ENCODE measurements around the gene DNTT. TPM values are rescaled to one million over a fixed set of nuclear protein-coding genes. Genes with fewer than 3 reads are reported as not detected.
"Not testable (repeated sequence)": the region's sequence is repeated elsewhere in the genome, so short reads cannot be mapped to it uniquely, and the experiment has no call there.

The DNTT gene
- total RNA-seq, 1 donor from 2014 or later, result not detected

GRCh38 chr10:96276831-96277230 lies 27.4 kb upstream of the DNTT start:
- DNase-seq, result no peak

GRCh38 chr10:96279191-96279641 lies 25.0 kb upstream of the DNTT start:
- DNase-seq, result no peak

GRCh38 chr10:96280859-96281258 lies 23.4 kb upstream of the DNTT start:
- DNase-seq, result no peak

GRCh38 chr10:96281444-96282029 lies 22.7 kb upstream of the DNTT start:
- DNase-seq, result no peak

- DNase-seq, result no peak
These were observed 20.9 kb upstream of the DNTT start for GRCh38 chr10:96283351-96283750.

- no peak for DNase-seq
These were observed 20.5 kb upstream of the DNTT start for GRCh38 chr10:96283756-96284155.

DNA sequence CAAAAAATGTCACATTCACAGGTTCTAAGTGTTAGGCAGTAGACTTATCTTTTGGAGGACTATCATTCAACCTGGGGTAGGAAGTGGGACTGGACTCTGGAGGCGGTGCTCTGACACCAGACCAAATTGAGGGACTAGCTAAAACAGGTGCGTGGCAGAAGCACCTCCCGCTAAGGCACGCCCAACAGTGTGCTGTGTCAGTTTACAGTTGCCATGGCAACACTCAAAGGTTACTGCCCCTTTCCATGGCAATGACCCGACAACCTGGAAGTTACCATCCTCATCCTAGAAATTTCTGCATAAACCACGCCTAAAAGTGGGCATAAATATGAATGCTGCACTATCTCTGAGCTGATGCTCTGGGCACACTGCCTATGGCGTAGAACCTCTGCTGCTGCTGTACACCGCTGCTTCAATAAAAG lies 18.9 kb upstream of the DNTT start:
- DNase-seq, result no peak

- DNase-seq, result no peak
These were observed 16.7 kb upstream of the DNTT start for GRCh38 chr10:96287392-96288105.

DNA sequence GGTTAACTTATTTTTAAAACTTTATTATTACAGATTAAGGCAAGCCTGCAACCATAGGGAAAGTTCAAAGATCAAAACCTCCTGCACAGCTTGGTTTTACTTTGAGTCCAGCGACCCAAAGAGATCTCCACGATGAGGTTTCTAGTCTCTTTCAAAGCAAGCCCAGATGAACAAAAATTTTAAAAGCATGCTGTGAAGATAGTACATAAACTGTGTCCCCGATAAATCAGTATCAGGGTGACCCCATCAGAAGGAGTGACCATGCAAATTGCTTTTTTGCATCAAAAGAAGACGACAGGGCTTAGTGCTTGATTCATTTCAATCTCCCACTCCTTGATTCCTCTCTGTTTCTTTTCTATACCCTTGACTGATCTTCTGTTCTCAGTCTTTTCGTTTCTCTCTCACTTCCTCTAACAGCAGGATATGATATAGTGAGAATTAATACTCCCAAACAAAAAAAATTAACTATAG lies 16.0 kb upstream of the DNTT start:
- DNase-seq, result no peak

GRCh38 chr10:96289218-96289910 lies 14.9 kb upstream of the DNTT start:
- no peak for DNase-seq

- DNase-seq, result no peak
These were observed 13.7 kb upstream of the DNTT start for GRCh38 chr10:96290368-96291133.

- DNase-seq, result no peak
These were observed 11.0 kb upstream of the DNTT start for GRCh38 chr10:96292971-96293920.

DNA sequence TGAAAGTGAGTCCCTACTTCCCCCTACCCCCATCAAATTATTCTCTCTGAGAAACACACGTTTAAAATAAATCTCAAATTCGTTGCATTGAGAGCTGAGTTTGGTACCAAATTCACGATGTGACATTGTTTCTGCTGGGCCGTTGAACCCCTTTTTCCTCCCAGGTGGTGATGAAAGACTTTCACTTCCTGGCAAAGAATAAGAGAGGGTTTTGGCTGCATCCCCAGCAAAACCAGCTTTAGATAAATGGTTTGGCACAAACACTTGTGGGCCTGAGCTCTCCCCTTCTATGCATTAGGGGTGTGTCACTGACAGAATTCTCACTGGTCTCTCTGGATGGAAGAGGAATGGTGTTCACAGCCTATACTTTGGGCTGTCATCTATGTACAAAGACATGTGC lies 8.8 kb upstream of the DNTT start:
- DNase-seq, result no peak

- no peak for DNase-seq
These were observed 6.7 kb upstream of the DNTT start for GRCh38 chr10:96297486-96297885.

- no peak for DNase-seq
These were observed 5.9 kb upstream of the DNTT start for GRCh38 chr10:96298362-96298761.

- no peak for DNase-seq
These were observed 4.9 kb upstream of the DNTT start for GRCh38 chr10:96299383-96299782.

GRCh38 chr10:96301616-96302015 lies 2.6 kb upstream of the DNTT start:
- no peak for DNase-seq

DNA sequence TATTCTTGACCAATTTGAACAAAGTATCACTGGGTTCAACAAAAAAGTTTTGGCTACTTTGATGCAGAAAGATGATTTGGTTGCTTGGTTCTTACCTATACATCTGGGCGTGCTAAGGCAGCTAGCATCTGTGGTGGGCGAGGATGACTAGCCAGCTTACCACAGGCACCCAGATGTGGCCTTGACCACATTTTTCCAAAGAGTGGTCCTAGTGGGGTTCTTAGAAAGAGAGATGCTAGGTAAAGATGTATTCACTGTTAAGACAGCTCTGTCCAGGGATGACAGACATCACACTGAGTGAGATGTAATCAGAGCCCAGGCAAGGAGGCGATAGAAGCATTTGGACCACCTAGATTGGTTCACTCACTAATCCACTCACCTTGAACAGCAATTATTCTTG lies 785 bp downstream of the DNTT start:
- DNase-seq, result no peak

- DNase-seq, result peak; percentile 44
These were observed 2.3 kb downstream of the DNTT start for GRCh38 chr10:96306516-96306915.

GRCh38 chr10:96308854-96309253 lies 4.6 kb downstream of the DNTT start:
- DNase-seq, result not testable (repeated sequence)

DNA sequence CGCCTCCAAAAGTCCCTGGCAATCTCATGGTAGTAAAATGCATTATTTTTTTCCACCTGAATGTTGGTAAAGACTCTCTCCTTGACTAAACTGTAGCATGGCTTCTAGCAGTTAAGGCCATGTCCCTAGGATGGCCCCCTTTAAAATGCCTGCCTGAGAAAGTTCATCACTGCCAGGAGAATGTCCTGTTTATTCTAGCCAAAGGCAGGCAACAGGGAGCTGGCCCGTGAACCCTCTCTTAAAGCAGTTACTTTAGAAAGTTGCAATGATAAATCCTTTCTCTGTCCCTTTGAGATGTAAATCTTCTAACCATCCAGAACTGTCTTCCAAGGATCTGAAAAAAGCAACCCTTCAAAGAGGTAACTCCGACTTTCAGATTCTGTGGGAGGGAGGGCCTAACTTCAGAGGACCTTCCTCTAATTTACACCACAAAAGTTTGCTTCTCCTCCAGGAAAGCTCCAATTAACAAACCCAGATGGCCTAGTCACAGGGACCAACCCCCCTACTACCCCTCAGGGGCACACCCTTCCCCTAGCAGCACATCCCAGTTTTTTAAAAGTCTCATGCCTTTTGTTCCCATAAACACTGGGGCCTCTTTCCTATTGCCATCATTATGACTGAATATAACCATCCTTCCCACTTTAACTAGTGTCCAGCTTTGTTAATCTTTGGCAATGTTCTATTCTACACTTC lies 5.5 kb downstream of the DNTT start:
- DNase-seq, result no peak

All from occipital lobe (tissue), 2 donors.